RWPE1 (cell line): ENCODE results near the gene TSFM.

Source experiments
- CTCF ChIA-PET: fragments of 350-600 bp; sonication (Branson Sonifier 250); formaldehyde crosslinking; extraction: SDS; loops from one replicate; lab custom pipeline; 2021; lab: Yijun Ruan, JAX
- POLR2A ChIA-PET: fragments of 400-600 bp; formaldehyde crosslinking; extraction: SDS; loops from one replicate; lab custom pipeline; 2020; ENCODE audit warnings: antibody characterized with exemption; ENCODE audit not compliant: low non-redundant PET; lab: Yijun Ruan, JAX
- DNase-seq: peaks from one replicate; pipeline ENCODE4 v3.0.0; 2012; ENCODE audit warnings: low spot score
- H3K27ac ChIP-seq: fragments of 450-650 bp; 2 replicates; pipeline ENCODE4 v1.5.1; 2017
- TF ChIP-seq, protein P1 (sequence below): fragments of 450-650 bp; conservative IDR thresholded peaks from 2 replicates; pipeline ENCODE4 v1.5.1; 2017; ENCODE audit warnings: low read depth, mild to moderate bottlenecking

Gene TSFM

DNA sequence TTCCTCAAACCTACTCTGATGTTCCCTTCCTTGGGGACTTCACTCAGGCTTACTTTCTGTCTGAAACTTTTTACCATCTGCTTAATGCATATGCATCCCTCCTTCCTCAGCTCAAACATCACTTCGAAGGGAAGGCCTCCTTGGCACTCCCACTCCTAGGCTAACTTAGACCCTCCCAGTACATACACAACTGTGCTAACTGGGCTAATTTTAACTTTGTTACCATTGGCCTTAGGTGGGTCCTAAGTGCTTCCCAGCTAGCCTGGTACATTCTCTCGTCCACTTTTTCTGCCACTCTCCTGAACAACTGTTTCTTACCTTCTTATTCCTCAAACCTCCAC lies 6.4 kb upstream of the TSFM start:
- TF ChIP-seq, protein P1, sequence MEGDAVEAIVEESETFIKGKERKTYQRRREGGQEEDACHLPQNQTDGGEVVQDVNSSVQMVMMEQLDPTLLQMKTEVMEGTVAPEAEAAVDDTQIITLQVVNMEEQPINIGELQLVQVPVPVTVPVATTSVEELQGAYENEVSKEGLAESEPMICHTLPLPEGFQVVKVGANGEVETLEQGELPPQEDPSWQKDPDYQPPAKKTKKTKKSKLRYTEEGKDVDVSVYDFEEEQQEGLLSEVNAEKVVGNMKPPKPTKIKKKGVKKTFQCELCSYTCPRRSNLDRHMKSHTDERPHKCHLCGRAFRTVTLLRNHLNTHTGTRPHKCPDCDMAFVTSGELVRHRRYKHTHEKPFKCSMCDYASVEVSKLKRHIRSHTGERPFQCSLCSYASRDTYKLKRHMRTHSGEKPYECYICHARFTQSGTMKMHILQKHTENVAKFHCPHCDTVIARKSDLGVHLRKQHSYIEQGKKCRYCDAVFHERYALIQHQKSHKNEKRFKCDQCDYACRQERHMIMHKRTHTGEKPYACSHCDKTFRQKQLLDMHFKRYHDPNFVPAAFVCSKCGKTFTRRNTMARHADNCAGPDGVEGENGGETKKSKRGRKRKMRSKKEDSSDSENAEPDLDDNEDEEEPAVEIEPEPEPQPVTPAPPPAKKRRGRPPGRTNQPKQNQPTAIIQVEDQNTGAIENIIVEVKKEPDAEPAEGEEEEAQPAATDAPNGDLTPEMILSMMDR, result no peak
- CTCF ChIA-PET, result interaction anchor here (0.7 kb wide), 1 partner anchor 130 kb away, joined by 3 read pairs; no protein-coding TSS in a partner anchor
- POLR2A ChIA-PET, result no interaction called here
- no peak overlapping the region for H3K27ac ChIP-seq
- DNase-seq, result no peak

DNA sequence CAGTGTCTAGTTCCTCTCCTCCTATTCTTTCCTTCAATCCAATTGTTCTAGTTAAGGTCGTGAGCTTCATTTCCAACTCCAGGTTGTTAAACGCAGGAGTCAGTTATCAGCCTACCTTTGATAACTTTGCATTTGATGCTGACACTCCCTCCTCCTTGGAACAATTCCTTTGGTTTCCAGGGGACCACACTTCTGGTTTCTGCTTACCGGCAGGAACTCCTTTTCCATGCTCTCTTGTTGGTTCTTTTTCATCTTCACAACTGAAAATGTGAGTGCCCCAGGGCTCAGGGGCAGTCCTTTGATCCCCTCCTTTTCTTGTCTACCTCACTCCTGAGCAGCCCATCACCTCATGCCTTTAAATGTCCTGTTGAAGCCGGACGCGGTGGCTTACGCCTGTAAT lies 5.2 kb upstream of the TSFM start:
- CTCF ChIA-PET, result no interaction called here
- TF ChIP-seq, protein P1, result no peak
- DNase-seq, result no peak
- no peak overlapping the region for H3K27ac ChIP-seq
- POLR2A ChIA-PET, result no interaction called here

DNA sequence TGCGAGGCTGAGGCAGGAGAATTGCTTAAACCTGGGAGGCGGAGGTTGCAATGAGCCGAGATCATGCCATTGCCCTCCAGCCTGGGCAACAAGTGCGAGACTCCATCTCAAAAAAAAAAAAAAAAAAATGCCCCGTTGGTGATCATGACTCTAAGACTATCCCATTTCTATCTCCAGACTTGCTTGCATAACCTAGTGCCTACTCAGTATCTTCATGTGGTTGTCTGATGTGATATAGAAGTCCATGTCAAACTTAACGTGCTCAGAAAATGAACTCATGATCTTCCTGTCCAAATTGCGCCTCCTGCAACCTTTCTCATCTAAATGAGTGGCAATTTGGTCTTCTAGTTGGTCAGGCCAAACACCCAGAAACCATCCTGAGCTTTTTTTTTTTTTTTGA lies 4.7 kb upstream of the TSFM start:
- TF ChIP-seq, protein P1, result no peak

DNA sequence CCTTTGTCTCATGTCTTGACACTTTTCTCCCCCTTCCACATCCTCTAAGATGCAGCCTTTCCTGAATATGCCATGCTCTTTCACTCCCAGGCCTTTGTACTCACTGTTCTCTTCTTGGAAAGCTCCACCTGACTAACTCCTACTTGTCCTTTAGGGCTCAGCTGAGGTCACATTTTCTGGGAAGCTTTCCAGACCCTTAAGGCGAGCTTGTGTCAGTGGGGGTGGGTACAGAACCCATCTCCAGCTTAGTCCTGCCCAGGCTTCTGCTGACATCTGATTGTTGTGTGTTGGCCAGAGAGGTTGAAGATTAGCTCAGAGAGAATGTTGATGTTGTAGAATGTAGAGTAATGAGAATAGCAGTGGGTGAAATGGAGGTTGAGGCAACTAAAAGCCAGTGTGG lies 2.9 kb upstream of the TSFM start:
- DNase-seq, result no peak
- CTCF ChIA-PET, result interaction anchor here (1.0 kb wide), 1 partner anchor 20 kb away, joined by 3 read pairs; no protein-coding TSS in a partner anchor
- no peak overlapping the region for H3K27ac ChIP-seq
- TF ChIP-seq, protein P1, result no peak
- POLR2A ChIA-PET, result interaction anchor here (0.6 kb wide), 1 partner anchor 9 kb away, joined by 5 read pairs; no protein-coding TSS in a partner anchor

More for the DNA sequence above, 4.7 kb upstream of the TSFM start:
- CTCF ChIA-PET, result interaction anchor here (0.6 kb wide), 1 partner anchor 12 kb away, joined by 3 read pairs; no protein-coding TSS in a partner anchor
- POLR2A ChIA-PET, result no interaction called here
- no peak for DNase-seq
- H3K27ac ChIP-seq, result no peak overlapping the region

DNA sequence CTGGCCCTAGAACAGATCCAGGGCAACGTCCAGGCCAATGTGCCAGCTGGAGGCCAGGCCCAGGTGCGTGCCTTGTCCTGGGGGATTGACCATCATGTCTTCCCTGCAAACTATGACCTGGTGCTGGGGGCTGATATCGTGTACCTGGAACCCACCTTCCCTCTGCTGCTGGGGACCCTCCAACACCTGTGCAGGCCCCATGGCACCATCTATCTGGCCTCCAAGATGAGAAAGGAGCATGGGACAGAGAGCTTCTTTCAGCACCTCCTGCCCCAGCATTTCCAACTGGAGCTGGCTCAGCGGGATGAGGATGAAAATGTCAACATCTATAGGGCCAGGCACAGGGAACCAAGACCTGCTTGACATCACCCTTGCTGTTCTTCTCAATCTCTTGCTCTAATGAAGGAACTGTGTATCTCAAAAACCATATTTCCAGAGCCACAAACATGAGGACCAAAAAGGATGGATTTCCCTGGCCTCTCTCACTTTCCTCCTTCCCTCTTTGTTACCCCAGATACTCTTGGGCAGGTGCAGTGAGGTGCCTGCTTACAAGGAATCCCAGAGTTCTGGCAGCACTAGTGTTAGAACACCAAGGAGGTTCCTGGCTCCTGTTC lies 2.2 kb upstream of the TSFM start:
- DNase-seq, result no peak
- POLR2A ChIA-PET, result interaction anchor here (0.6 kb wide), 1 partner anchor 8 kb away, joined by 5 read pairs; no protein-coding TSS in a partner anchor
- H3K27ac ChIP-seq, result 0 out of 2 replicates have a peak overlapping the region, but pooled peaks have one; percentile 10
- TF ChIP-seq, protein P1, result no peak
- CTCF ChIA-PET, result interaction anchor here (1.4 kb wide), 1 partner anchor 20 kb away, joined by 3 read pairs; no protein-coding TSS in a partner anchor

DNA sequence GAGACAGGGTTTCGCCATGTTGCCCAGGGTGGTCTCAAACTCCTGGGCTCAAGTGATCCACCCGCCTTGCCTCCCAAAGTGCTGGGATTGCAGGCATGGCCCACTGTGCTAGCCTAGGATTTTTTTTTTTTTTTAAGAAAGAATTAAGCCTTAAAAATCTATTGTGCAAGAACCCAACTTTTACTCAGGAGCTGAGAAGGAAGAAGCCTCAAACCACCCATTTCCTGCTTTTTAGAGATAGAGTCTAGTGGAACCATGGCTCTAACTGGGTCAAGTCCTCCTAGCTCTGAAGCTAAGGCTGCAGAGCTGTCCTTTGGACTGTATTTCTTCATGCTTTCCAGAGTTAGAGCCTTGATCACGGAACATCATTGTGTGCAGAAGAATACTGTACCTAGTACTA lies 1.3 kb upstream of the TSFM start:
- ChIA-PET CTCF (interaction anchor here (0.8 to 1.4 kb wide), 4 partner anchors 9 to 25 kb away, joined by 3 to 6 read pairs (median 4); partner anchors contain the start of genes EEF1AKMT3 and METTL1), POLR2A (no interaction called here)
- no peak overlapping the region for H3K27ac ChIP-seq
- TF ChIP-seq, protein P1, result no peak
- no peak for DNase-seq
